ENCODE measurements around the gene CFTR. TPM values are rescaled to one million over a fixed set of nuclear protein-coding genes. Genes with fewer than 3 reads are reported as not detected.

CFTR gene
- total and polyA plus RNA-seq, 2 of the 4 experiments (the other 2 are of a cell fraction) = 0.18 to 0.21 TPM

- Histone ChIP-seq H2AFZ (replicated peaks; ENCODE audit: low read length, poor library complexity) (no peak overlapping the region), H3K4me3 (ENCODE audit: insufficient read depth, low read depth, low read length) (no peak overlapping the region), H2BK20ac (ENCODE audit: low read depth, low read length) (no peak overlapping the region), H3K4ac (ENCODE audit: low read depth, low read length) (no peak overlapping the region), H3K9me1 (ENCODE audit: insufficient read depth, low read length) (no peaks in the 10 kb centered on the region), H3K18ac (ENCODE audit: low read depth, low read length) (no peak overlapping the region), H2AK9ac (replicated peaks; ENCODE audit: low read depth, low read length, poor library complexity) (no peak overlapping the region), H2BK15ac (ENCODE audit: low read depth, low read length) (no peak overlapping the region), H4K20me1 (ENCODE audit: insufficient read depth, low read length) (no peaks in the 10 kb centered on the region), H4K91ac (ENCODE audit: insufficient read depth, low read depth, low read length) (no peak overlapping the region), H4K8ac (ENCODE audit: low read depth in 2 of 2, low read length in 2 of 2) (no peak overlapping the region), H3K4me1 (ENCODE audit: control insufficient read depth, insufficient read depth, low read length) (no peaks in the 10 kb centered on the region), H3K14ac (replicated peaks; ENCODE audit: low read depth, low read length) (no peak overlapping the region), H4K5ac (ENCODE audit: low read depth, low read length) (no peak overlapping the region), H3K79me1 (ENCODE audit: low read depth in 1 of 2, low read length in 2 of 2) (no peaks in the 10 kb centered on the region), H3K36me3 (ENCODE audit: control insufficient read depth, insufficient read depth, low read length) (no peaks in the 10 kb centered on the region), H3K27ac (ENCODE audit: insufficient read depth, low read length) (no peak overlapping the region), H3K56ac (ENCODE audit: extremely low read depth, insufficient read depth, low read length) (no peak overlapping the region), H3K9ac (ENCODE audit: low read depth, low read length) (no peak overlapping the region), H2BK120ac (ENCODE audit: low read depth, low read length) (no peak overlapping the region), H3K27me3 (ENCODE audit: control insufficient read depth, insufficient read depth, low read length) (no peaks in the 10 kb centered on the region; the same call in 1 of the 2 replicates), H2AK5ac (ENCODE audit: low read depth, low read length) (no peak overlapping the region), H2BK5ac (ENCODE audit: low read depth, low read length, poor library complexity, severe bottlenecking) (no peak overlapping the region), H3K4me2 (ENCODE audit: low read depth, low read length) (no peak overlapping the region), H3K9me3 (ENCODE audit: control insufficient read depth, insufficient read depth, low read length) (no peaks in the 10 kb centered on the region), H3K23ac (ENCODE audit: low read depth, low read length) (no peak overlapping the region)
- intact Hi-C loops (cut with micrococcal nuclease) = no loop called here
- no peak for DNase-seq
- no peak for ATAC-seq (ENCODE audit: low read depth)
- ChIA-PET POLR2A (ENCODE audit: unreplicated experiment) (no interaction called here), CTCF (interaction anchor here (0.6 kb wide), 1 partner anchor 70 kb away, joined by 4 read pairs; no protein-coding TSS in a partner anchor)
- no TSS peak for BruUV-seq (replicated peaks)
- no CpG with 5 or more reads among the region's 2 CpGs for whole genome bisulfite sequencing, 2 experiments (ENCODE audit: extremely low coverage in 2 of 2, insufficient read length in 1 of 2)
- TF ChIP-seq RFX5 (IDR thresholded peaks at IDR 0.05; ENCODE audit: low read depth, low read length) = no peak
- TF ChIP-seq POLR2A (IDR thresholded peaks at IDR 0.05; ENCODE audit: low read depth, low read length) = no peak
- no peak for TF ChIP-seq MAZ (IDR thresholded peaks at IDR 0.05; ENCODE audit: borderline replicate concordance, low read depth, low read length)
- no peak for TF ChIP-seq RCOR1 (IDR thresholded peaks at IDR 0.05; ENCODE audit: insufficient replicate concordance, low read length)
- no peak for TF ChIP-seq CHD1 (IDR thresholded peaks at IDR 0.05; ENCODE audit: low read depth, low read length)
- TF ChIP-seq CEBPB (IDR thresholded peaks at IDR 0.05; ENCODE audit: low read depth, low read length) = no peak
- TF ChIP-seq SMC3 (IDR thresholded peaks at IDR 0.05; ENCODE audit: low read depth, low read length) = no peak
- TF ChIP-seq CTCF (conservative IDR thresholded peaks at IDR 0.05; ENCODE audit: low read depth, low read length) = no peak
- TF ChIP-seq MAFK (IDR thresholded peaks at IDR 0.05; ENCODE audit: low read depth, low read length) = no peak
- no peak for TF ChIP-seq NFE2L2 (IDR thresholded peaks at IDR 0.05; ENCODE audit: low read depth, low read length)
- in situ Hi-C loops (cut with MboI; ENCODE audit: low sequenced_read_pairs) = no loop called here
- dilution Hi-C loops (cut with HindIII; ENCODE audit: low sequenced_read_pairs, unreplicated experiment) = no loop called here
These were observed 208.3 kb downstream of the CFTR start for GRCh38 chr7:117688126-117688525.
